DOHH2 (cell line): ENCODE data around the gene KCP.

Experiments used
- H3F3A ChIP-seq: fragments of 200-600 bp; sonication (generic), shearing (Covaris generic); 2 replicates; pipeline ENCODE4 v1.6.0; 2016; ENCODE audit warnings: antibody characterized with exemption, mild to moderate bottlenecking; ENCODE audit not compliant: control insufficient read depth, insufficient read depth
- H3K27ac ChIP-seq: fragments of 200-600 bp; sonication (generic); 2 replicates; pipeline ENCODE4 v1.5.1; 2014; ENCODE audit warnings: low read depth, mild to moderate bottlenecking, low read length, moderate library complexity
- H3K27me3 ChIP-seq: fragments of 200-600 bp; sonication (generic); 2 replicates; pipeline ENCODE4 v1.6.1; 2014; ENCODE audit warnings: mild to moderate bottlenecking, low read length, mixed read lengths; ENCODE audit not compliant: control insufficient read depth
- H3K36me3 ChIP-seq: fragments of 200-600 bp; sonication (generic); 2 replicates; pipeline ENCODE4 v1.6.1; 2014; ENCODE audit warnings: mild to moderate bottlenecking, low read length, moderate library complexity, mixed read lengths; ENCODE audit not compliant: control insufficient read depth
- H3K4me1 ChIP-seq: fragments of 200-600 bp; sonication (generic); 2 replicates; pipeline ENCODE4 v1.6.1; 2014; ENCODE audit warnings: mild to moderate bottlenecking, low read length, mixed read lengths; ENCODE audit not compliant: control insufficient read depth
- H3K4me2 ChIP-seq: fragments of 200-600 bp; sonication (generic); 2 replicates; pipeline ENCODE4 v1.6.0; 2014; ENCODE audit warnings: mild to moderate bottlenecking, low read length, moderate library complexity
- H3K4me3 ChIP-seq: fragments of 200-600 bp; sonication (generic); 2 replicates; pipeline ENCODE4 v1.5.1; 2014; ENCODE audit warnings: mild to moderate bottlenecking, low read length, mixed read lengths
- H3K79me2 ChIP-seq: fragments of 200-600 bp; sonication (generic); 2 replicates; pipeline ENCODE4 v1.6.1; 2014; ENCODE audit warnings: mild to moderate bottlenecking, low read length, mixed read lengths; ENCODE audit not compliant: control insufficient read depth
- H3K9me2 ChIP-seq: fragments of 200-600 bp; sonication (generic); replicated peaks from 2 replicates; pipeline ENCODE4 v1.6.1; 2014; ENCODE audit warnings: mild to moderate bottlenecking, low read length, mixed read lengths; ENCODE audit not compliant: control insufficient read depth
- H3K9me3 ChIP-seq: fragments of 200-600 bp; sonication (generic); 2 replicates; pipeline ENCODE4 v1.6.1; 2014; ENCODE audit warnings: antibody characterized with exemption, low read length, mixed read lengths; ENCODE audit not compliant: control insufficient read depth, insufficient read depth
- H4K20me1 ChIP-seq: fragments of 200-600 bp; sonication (generic); 2 replicates; pipeline ENCODE4 v1.6.0; 2014; ENCODE audit warnings: low read depth, mild to moderate bottlenecking, antibody characterized with exemption, low read length, moderate library complexity; ENCODE audit not compliant: control insufficient read depth, insufficient read depth
- CTCF ChIP-seq: fragments of 200-600 bp; sonication (generic); IDR thresholded peaks from one replicate; pipeline ENCODE4 v1.5.1; 2014; ENCODE audit warnings: antibody characterized with exemption, mild to moderate bottlenecking, low read depth, low read length; ENCODE audit not compliant: poor library complexity, severe bottlenecking
- EZH2phosphoT487 ChIP-seq: fragments of 200-600 bp; sonication (generic); IDR thresholded peaks from 2 replicates; pipeline ENCODE4 v1.6.1; 2017; ENCODE audit warnings: borderline replicate concordance, mild to moderate bottlenecking, antibody characterized with exemption, low read length, moderate library complexity, mixed read lengths

KCP gene

GRCh38 chr7:128888039-128888755 lies 22.3 kb downstream of the KCP start:
- Histone ChIP-seq H3K4me3 (no peak overlapping the region), H3K36me3 (no peaks in the 10 kb centered on the region), H3K4me2 (no peak overlapping the region), H3F3A (peaks cover 4% of the 10 kb centered on the region; the same call in 1 of the 2 replicates), H3K27ac (no peak overlapping the region), H3K79me2 (no peaks in the 10 kb centered on the region), H3K9me3 (0 out of 2 replicates have a peak, but pooled peaks cover 3% of the 10 kb centered on the region), H3K27me3 (peaks cover 38% of the 10 kb centered on the region), H3K4me1 (peaks cover 9% of the 10 kb centered on the region), H3K9me2 (no peaks in the 10 kb centered on the region), H4K20me1 (no peaks in the 10 kb centered on the region)
- TF ChIP-seq CTCF, result no peak
- TF ChIP-seq EZH2phosphoT487, result no peak

- H3K4me2 ChIP-seq, result no peak overlapping the region
- H3K27me3 ChIP-seq, result peaks cover 35% of the 10 kb centered on the region
- H3K36me3 ChIP-seq, result no peaks in the 10 kb centered on the region
- H3K9me3 ChIP-seq, result 0 out of 2 replicates have a peak, but pooled peaks cover 3% of the 10 kb centered on the region
- no peak overlapping the region for H3K27ac ChIP-seq
- no peaks in the 10 kb centered on the region for H4K20me1 ChIP-seq
- no peaks in the 10 kb centered on the region for H3K79me2 ChIP-seq
- peaks cover 9% of the 10 kb centered on the region for H3K4me1 ChIP-seq
- no peak overlapping the region for H3K4me3 ChIP-seq
- TF ChIP-seq EZH2phosphoT487, result no peak
- H3K9me2 ChIP-seq, result no peaks in the 10 kb centered on the region
- H3F3A ChIP-seq, result peaks cover 4% of the 10 kb centered on the region; the same call in 1 of the 2 replicates
These were observed 23.1 kb downstream of the KCP start for GRCh38 chr7:128887169-128888038.

- no peaks in the 10 kb centered on the region for H3K36me3 ChIP-seq
- no peaks in the 10 kb centered on the region for H4K20me1 ChIP-seq
- no peak overlapping the region for H3K4me2 ChIP-seq
- H3K79me2 ChIP-seq, result no peaks in the 10 kb centered on the region
- 0 out of 2 replicates have a peak, but pooled peaks cover 3% of the 10 kb centered on the region for H3K9me3 ChIP-seq
- no peak overlapping the region for H3K4me3 ChIP-seq
- no peak overlapping the region for H3K27ac ChIP-seq
- H3F3A ChIP-seq, result peaks cover 4% of the 10 kb centered on the region; the same call in 1 of the 2 replicates
- H3K4me1 ChIP-seq, result peaks cover 9% of the 10 kb centered on the region
- H3K9me2 ChIP-seq, result no peaks in the 10 kb centered on the region
- no peak for TF ChIP-seq CTCF
- no peak for TF ChIP-seq EZH2phosphoT487
- peaks cover 31% of the 10 kb centered on the region for H3K27me3 ChIP-seq
These were observed 23.9 kb downstream of the KCP start for GRCh38 chr7:128886391-128887168.
